Posterior cingulate gyrus (tissue), 11 donors: ENCODE results near the gene ARHGAP8.

Experiments used
- DNase-seq, 10 donors: peaks; one replicate each; pipeline versions ENCODE4 v3.0.0 to v3.0.0-alpha.2; 2020 to 2021; ENCODE audit warnings: mixed read lengths in 3 of 10
- intact Hi-C: fragments of 100-400 bp; cut with DNase I; formaldehyde crosslinking; loops from one replicate; pipeline ENCODE4 v1.15.1; 2023

ARHGAP8 gene

DNA sequence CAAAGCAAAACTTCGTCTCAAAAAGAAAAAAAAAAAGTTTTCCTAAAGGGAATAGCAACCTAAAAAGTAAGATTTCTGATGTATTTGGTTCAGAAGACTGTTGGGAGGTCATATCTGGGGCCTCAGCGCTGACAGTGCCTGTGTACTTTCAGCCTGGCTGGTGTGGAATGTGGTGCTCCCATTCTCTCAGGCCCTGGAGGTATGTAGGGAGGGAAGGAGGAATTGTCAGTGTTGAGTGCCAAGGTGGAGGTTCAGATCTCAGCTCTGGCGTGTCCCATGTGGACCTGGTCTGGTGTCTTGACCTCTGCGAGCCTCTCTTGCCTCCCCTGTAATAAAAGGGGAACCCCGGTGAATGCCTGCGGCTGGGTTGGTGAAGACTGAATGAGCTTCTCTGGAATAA is 28.0 kb upstream of the ARHGAP8 start:
- no peak for DNase-seq
- intact Hi-C loops, result no loop called here

DNA sequence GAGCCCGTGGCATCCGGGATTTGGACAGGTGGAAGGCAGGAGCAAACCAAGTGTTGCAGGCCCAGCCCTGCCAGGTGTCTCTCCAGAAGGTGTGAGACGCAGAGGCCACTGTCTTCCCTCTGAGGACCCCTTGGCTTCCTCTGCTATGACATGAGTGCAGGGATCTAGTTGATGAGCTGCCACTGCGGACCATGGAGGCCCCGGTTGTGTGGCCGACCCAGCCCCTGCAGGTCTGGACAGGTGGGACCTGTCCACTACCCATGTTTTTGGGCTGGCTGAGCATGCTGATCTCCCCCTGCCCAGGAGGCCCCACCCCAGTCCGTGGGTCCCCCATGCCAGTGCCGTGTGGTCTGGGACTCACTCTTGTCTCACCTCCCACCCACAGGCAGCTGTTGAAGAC is 27.5 kb upstream of the ARHGAP8 start:
- DNase-seq, result no peak
- intact Hi-C loops, result no loop called here

DNA sequence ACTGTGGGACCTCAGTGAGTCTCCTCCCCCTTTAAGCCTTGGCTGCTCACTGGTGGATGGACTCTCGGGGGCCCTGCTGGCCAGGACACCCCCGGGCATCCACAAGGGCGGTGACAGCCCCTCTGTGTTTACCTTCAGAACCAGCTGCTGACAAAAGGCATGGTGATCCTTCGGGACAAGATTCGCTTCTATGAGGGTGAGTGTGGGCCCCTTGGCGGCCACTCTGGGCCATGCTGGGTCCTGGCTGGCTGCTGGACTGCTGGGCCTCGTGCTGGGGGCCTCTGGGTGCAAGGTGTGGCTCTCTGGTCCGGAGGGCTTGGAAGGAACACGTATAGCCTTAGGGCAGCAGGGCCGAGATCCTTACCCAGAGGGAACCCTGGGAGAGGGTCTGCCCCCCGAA is 25.9 kb upstream of the ARHGAP8 start:
- DNase-seq, result no peak
- intact Hi-C loops, result no loop called here

DNA sequence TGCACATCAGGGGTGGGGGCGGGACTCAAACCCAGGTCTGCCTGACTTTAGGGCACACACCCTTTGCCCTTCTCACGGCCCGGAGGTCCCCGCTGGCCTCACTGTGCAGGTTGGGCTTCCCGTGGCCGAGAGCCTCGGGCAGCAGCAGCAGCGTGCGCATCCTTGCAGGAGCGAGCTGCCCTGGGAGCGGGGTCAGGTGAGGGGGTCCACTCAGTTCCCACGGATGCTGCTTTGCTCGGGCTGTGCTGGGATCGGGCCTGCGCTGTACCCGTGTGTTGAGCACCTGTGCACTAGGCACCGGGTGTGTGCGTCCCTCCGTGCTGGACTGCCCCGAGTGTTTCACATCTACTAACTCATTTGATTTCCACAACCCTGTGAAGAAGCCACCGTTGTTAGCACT is 25.2 kb upstream of the ARHGAP8 start:
- intact Hi-C loops, result no loop called here

DNA sequence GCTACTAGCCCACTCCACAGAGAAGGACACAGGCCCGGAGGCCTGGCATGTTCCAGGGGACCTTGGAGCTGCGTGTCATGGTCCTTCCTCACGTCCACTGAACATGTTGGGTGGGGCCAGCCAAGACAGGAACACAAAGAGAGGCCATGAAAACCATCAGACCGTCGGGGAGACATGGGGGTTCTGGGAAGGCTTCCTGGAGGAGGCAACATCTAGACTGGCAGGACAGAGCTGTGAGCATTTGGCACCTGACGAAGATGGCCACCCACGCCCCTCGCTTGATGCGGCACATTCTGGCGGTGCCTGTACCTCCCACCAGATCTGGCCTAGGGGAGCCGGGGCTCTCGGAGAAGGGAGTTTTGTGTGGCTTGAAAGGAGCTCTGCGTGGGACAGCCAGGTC is 24.7 kb upstream of the ARHGAP8 start:
- DNase-seq, result no peak

More for the DNA sequence above, 25.2 kb upstream of the ARHGAP8 start:
- no peak for DNase-seq

DNA sequence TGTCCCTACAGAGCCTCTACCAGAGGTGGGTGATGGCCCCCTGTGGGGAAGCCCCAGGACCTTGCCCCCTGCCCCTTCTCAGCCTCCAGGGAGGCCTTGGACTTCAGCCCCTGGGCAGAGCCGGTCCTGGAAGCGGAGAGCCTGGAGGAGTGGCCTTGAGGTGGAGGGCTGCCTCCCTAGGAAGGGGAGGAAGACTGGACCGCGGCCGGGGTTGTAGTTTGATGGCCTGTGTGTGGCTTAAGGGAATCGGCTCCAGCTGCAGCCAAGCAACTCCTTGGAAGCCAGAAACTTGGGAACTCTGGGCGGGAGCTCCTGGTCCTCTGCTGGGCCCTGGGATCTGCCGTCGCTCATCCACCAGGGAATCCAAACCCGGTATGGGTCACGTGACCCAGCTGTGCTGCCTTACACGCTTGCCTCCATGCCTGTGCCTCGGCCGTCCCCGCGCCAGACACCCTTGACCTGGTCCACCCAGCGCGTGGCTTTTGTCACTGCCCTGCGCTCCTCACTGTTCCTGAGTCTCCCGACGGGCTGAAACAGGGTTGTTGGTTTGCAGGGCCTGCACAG is 23.5 kb upstream of the ARHGAP8 start:
- no peak for DNase-seq
- intact Hi-C loops, result no loop called here

More for the DNA sequence above, 24.7 kb upstream of the ARHGAP8 start:
- intact Hi-C loops, result no loop called here

DNA sequence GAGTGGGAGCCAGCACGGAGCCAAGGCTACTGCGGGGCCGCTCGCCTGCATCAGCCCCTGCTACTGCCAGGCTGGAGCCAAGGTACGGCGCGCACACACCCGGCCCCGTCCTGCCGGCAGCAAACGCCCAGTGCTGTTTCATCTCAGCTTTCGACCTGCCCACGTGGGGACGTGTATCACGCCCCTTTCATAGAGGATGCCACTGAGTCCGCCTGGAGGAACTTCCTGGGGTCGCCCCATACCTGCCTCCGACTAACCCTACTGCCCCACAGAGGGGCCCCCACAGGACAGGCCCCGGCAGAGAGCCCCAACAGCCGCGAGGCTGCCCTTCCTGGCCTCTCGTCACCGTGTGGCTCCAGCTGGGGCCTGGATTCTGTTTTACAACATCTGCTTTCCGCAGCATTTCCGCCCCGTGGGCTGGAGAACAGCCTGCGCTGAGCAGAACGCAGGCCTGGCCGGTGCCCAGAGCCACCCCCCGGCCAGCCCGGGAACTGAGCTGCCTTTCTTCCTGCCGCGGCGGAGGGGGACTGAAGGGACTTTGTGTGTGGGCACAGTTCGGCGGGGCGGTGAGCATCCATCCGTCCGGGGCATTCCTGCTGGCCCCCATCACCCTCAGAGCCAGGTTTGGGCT is 22.9 kb upstream of the ARHGAP8 start:
- intact Hi-C loops, result no loop called here
- peak; percentile 50 to 96 (median 71) for DNase-seq

DNA sequence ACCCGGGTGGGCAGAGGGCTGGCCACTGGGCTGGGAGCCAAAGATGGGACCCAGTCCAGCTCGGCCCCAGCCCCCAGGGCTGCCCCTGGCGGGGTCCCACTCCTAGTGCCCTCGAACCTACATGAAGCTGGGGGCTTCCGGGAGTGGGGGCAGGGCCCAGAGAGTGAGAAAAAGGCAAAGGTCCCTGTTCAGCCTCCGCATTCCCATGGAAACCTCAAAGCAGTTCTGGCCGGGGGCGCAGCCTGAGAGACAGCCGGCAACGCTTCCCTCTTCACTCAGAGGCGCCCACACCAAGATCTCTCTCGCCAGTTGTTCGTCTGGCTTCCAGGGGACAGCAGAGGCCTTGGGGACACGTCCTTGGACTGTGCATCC is 22.4 kb upstream of the ARHGAP8 start:
- intact Hi-C loops, result no loop called here
- no peak for DNase-seq

DNA sequence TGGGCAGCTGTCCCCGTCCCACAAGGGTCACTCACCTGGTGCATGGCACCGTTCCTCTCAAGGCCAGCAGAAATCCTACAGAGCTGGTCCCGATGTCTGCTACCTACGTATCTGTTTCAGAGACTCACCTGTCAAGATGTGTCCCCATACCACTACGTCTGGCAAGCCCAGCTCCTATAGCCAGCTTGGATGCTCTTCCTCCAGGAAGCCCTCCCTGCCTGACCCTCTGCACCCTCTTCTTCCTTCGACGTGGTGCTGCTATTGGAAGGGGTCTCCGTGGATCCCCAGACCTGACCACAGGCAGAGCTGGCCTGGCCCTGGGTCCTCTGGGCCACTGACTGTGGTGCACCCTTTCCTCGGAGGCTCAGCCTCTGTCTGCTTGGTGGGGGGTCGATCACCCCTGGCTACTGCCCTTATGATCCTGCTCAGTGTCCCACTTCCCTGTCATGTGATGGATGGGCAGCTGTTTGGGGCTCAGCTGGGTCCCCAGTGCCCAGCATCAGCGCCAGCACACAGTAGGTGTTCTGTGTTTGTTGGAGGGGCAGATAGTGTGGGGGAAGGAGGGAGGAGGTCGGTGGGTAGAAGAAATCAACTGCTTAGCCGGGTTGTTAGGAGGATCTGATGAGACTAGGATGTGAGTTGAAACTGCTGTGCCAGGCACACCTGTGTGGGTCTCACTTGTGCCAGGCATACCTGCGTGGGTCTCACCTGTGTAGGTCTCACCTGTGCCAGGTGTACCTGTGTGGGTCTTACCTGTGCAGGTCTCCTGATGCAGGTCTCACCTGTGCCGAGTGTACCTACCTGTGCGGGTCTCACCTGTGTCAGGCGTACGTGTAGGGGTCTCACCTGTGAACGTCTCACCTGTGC is 21.7 kb upstream of the ARHGAP8 start:
- intact Hi-C loops, result no loop called here
- no peak for DNase-seq

DNA sequence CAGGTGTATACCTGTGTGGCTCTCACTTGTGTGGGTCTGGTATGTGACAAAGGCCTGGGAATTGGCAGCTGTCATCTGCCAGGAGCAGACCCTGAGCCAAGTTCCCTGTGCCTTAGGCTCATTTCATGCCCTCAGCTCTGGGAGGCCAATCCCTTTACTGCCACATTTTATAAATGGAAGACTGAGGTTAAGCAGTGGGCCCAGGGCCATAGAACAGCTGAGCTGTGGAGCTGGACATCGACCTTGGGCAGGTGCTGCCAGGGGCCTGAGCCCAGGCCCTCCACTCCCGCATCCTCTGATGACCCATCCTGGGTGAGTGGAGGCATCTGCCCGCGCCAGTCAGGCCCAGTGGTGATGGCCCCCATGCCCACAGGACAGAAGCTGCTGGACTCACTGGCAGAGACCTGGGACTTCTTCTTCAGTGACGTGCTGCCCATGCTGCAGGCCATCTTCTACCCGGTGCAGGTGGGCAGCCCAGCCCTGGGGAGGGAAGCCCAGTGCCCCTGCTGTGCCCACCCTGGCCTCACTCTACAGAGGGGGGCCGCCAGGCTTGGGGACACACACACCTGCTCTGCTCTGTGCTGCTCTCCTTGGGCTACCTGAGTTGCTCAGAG is 20.9 kb upstream of the ARHGAP8 start:
- intact Hi-C loops, result no loop called here
- peak in 1 of 10 donors; percentile 78 for DNase-seq

DNA sequence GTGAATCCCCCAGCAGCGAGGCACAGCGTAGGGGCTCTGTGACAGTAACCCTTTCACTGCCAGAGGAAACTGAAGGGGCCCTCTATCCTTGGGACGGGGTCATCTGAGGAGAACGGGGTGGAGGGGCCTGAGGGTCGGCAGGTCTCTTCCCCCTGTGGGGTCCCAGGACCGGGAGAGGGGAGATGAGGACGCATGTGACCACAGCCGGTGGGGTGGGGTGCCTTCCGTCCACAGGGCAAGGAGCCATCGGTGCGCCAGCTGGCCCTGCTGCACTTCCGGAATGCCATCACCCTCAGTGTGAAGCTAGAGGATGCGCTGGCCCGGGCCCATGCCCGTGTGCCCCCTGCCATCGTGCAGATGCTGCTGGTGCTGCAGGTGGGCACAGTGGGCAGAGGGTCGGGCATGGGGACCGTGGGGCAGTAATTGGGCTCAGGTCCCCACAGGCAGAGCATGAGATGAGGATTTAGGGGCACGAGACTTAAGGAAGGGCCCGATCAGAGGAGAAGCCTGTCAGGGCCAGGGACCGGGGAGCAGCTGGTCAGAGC is 20.3 kb upstream of the ARHGAP8 start:
- peak in 2 of 10 donors; percentile 75 to 79 for DNase-seq
- intact Hi-C loops, result no loop called here

DNA sequence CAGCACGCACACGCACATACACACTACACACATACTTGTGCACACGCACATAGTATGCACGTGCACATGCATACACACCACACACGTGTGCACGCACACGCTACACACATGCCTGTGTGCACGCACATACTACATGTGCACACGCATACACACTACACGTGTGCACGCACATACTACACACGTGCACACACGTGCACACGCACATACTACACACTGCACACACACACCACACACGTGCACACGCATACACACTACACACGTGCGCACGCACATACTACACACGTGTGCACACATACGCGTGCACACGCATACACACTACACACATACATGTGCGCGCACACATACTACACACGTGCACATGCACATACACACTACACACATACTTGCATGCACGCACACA is 19.7 kb upstream of the ARHGAP8 start:
- peak in 1 of 10 donors; percentile 12 for DNase-seq
- intact Hi-C loops, result no loop called here

DNA sequence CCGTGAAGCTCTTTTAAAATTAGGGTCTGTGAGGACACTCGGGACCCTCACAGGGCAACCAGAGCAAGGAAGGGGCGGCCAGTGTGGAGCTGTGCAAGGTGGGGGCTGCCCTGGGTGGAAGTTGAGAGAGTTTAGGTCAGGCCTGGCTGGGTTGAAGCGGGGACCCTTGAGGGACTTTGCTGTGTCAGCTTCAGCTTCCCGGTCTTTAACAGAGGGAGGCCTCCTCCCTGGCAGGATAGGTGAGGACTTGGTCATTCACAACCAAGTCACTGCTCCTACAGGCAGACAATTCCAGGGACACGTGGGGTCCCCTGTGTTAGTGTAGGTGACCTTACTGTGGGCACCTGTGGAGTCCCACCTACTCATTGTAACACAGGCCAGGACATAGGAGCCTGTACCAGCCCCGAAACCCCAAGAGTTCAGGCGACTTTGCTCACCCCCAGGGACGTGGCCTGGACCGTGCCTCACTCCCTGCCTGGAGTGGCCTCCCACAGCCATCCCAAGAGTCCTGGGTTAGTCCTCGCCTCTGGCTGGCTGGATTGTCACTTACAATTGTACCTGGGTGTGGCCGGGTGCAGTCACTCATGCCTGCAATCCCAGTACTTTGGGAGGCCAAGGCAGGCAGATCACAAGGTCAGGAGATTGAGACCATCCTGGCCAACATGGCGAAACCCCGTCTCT is 18.8 kb upstream of the ARHGAP8 start:
- intact Hi-C loops, result no loop called here
- DNase-seq, result no peak

DNA sequence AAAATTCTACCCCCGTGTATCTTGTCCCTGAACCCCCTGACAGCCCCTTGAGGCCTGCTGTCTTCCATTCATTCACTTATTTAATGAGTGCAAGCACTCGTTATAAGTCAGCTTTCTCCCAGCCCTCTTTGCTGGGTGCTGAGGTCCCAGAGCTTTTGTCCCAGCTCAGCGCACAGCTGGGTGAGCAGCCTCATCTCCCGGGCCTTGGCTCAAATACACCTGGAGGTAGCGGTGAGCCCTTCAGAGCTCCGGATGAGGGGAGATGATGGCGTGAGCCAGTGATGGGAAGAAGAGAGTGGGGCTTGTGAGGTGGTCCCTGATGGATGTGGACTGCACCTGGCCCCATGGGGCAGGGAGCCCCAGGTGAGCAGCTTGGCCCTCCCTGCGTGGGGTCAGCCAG is 18.1 kb upstream of the ARHGAP8 start:
- intact Hi-C loops, result no loop called here
- peak in 2 of 10 donors; percentile 63 to 69 for DNase-seq

DNA sequence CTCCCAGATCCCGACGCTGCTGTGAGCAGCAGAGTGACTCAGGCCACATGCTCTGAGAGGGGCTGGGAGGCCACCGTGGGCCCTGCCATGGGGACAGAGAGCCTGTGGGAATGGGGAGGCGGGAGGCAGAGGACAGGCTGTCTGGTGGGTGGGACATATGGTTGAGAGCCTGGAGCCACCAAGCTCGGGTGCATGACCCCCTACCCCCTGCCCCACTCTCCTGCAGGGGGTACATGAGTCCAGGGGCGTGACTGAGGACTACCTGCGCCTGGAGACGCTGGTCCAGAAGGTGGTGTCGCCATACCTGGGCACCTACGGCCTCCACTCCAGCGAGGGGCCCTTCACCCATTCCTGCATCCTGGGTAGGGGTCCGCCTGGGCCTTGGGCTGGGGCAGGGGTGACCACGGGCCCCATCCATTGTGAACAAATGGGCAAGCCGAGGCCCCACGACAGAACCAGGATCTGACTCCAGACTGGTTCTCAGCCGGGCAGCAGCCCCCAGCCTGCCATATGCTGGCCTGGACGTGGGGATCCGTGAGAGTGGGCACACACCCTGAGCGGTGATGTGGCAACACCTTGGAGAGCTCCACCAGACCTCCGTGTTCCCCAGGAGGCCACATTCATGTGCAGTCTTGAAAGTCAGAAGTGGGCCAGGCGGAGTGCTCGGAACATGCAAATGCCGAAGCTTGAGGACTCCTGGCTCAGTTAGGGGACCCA is 17.4 kb upstream of the ARHGAP8 start:
- DNase-seq, result peak in 1 of 10 donors; percentile 67
- intact Hi-C loops, result loop anchor here (1.0 kb wide), 1 partner anchor 38 kb away; no protein-coding TSS in a partner anchor

DNA sequence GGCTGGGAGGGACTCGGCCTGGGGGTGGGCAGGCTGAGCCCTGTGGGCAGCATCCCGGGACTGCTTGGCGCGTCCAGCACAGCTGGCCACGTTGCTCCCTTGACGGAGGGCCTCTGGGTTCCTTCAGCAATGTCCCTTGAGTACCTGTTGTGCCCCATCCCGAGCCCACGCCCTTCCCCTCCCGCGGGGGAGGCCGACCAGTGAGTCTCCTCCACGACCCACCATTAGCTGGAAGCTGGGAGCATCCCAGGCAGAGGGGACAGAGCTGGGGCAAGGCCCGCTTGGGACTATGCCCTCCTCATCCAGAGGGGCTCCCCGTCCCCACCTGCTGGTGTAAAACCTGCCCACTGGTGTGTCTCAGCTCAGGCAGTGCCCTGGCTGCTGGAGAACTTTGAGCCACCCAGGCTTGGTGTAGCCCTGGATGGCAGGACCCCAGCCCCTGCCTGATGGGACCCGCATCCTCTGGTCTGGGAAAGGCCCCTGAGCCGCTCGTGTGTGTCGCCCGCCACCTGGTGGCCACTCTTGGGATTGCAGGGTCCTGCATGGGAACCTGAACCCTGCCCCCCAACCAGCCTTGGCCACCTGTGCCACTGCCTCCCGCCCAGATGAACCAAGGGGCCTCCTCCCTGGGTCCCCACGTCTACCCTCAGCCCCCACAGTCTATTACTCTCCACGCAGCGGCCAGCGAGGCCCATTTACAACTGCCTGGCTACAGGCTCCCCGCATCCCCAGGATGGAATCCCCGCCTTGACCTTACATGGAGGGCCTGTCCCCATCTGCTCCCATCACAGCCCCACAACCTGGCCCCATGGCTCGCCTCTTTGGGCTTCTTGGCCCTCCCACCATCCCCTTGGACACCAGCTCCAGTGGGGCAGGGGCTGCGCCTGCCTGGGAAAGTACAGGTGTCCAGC is 16.6 kb upstream of the ARHGAP8 start:
- intact Hi-C loops, result loop anchor here (1.0 kb wide), 1 partner anchor 38 kb away; no protein-coding TSS in a partner anchor
- DNase-seq, result peak; percentile 36 to 95 (median 80)

DNA sequence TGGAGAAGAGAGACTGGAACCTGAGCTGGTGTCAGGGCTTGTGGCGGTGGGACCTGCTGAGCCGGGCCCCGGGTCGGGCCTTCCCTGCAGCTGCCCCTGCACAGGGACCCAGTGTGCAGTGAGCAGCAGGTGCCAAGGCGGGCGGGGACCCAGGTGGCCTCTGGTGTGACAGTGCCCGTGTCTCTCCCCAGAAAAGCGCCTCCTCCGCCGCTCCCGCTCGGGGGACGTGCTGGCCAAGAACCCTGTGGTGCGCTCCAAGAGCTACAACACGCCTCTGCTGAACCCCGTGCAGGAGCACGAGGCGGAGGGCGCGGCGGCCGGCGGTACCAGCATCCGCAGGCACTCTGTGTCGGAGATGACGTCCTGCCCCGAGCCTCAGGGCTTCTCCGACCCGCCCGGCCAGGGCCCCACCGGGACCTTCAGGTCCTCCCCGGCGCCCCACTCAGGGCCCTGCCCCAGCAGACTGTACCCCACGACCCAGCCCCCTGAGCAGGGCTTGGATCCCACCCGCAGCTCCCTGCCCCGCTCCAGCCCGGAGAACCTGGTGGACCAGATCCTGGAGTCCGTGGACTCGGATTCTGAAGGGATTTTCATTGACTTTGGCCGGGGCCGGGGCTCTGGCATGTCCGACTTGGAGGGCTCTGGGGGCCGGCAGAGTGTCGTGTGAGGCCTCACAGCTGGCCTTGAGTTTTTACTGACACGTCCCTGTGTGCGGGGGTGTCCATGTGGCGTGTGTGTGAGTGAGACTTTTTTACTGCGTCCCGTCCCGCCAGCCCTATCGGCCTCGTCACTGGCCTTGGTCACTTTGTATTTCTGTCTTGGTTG is 15.6 kb upstream of the ARHGAP8 start:
- DNase-seq, result peak in 1 of 10 donors; percentile 83
- intact Hi-C loops, result no loop called here
